Lung (tissue), 12 donors: ENCODE results near the gene VPS4B. TPM values are rescaled to one million over a fixed set of nuclear protein-coding genes. Genes with fewer than 3 reads are reported as not detected.

ENCODE experiments used
- ATAC-seq: fragments of 200-7000 bp; cut with Tn5 transposase; one replicate; pipeline ENCODE4 v1.9.1; 2020; ENCODE audit warnings: moderate number of reproducible peaks; ENCODE audit not compliant: insufficient read depth, low FRiP score
- DNase-seq, 3 donors: peaks; one replicate each; pipeline ENCODE4 v3.0.0-alpha.2; 2013 to 2017
- H3K27ac ChIP-seq, 2 donors: one replicate each; pipeline ENCODE4 v1.5.1; 2013; ENCODE audit warnings: mild to moderate bottlenecking in 2 of 2, moderate library complexity in 2 of 2, control low read depth in 1 of 2, inconsistent platforms in 1 of 2, low read depth in 1 of 2, low read length in 1 of 2
- H3K27me3 ChIP-seq, 3 donors: one replicate each; pipeline ENCODE4 v1.5.1; 2013; ENCODE audit warnings: low read length in 2 of 3; ENCODE audit not compliant: control insufficient read depth in 3 of 3, insufficient read depth in 3 of 3
- H3K36me3 ChIP-seq, 4 donors: one replicate each; pipeline ENCODE4 v1.5.1; 2013; ENCODE audit warnings: low read length in 4 of 4, mild to moderate bottlenecking in 1 of 4, moderate library complexity in 1 of 4; ENCODE audit not compliant: control insufficient read depth in 4 of 4, insufficient read depth in 4 of 4
- H3K4me1 ChIP-seq, 5 donors: one replicate each; pipeline ENCODE4 v1.5.1; 2013; ENCODE audit warnings: low read length in 5 of 5, mild to moderate bottlenecking in 2 of 5, moderate library complexity in 1 of 5; ENCODE audit not compliant: control insufficient read depth in 5 of 5, insufficient read depth in 5 of 5
- H3K4me3 ChIP-seq: one replicate; pipeline ENCODE4 v1.5.1; 2013; ENCODE audit warnings: mild to moderate bottlenecking, control low read depth, moderate library complexity
- H3K9ac ChIP-seq, 2 donors: one replicate each; pipeline ENCODE4 v1.5.1; 2013; ENCODE audit warnings: low read length in 2 of 2, control low read depth in 1 of 2; ENCODE audit not compliant: insufficient read depth in 1 of 2
- H3K9me3 ChIP-seq, 4 donors: one replicate each; pipeline ENCODE4 v1.5.1; 2013; ENCODE audit warnings: low read length in 3 of 4, mild to moderate bottlenecking in 1 of 4, moderate library complexity in 1 of 4; ENCODE audit not compliant: control insufficient read depth in 4 of 4, insufficient read depth in 3 of 4
- CTCF ChIP-seq: IDR thresholded peaks from 2 replicates; pipeline ENCODE4 v1.5.1; 2012; ENCODE audit warnings: mild to moderate bottlenecking; ENCODE audit errors: control extremely low read depth, extremely low read depth
- WGBS, 2 donors: extraction: QIAGEN DNeasy Blood & Tissue Kit; methylation state at CpG; one replicate each; pipeline ENCODE4 v1.1.7; 2013; 5-methylcytosine and 5-hydroxymethylcytosine counted together
- polyA plus RNA-seq, 2 donors: library from polyadenylated mRNA; stranded (reverse); fragments of 200-250 nt; gene quantifications; one replicate each; pipeline ENCODE4 v1.2.1, GENCODE V29; 2013
- total RNA-seq, 2 donors: library from RNA; depleted of rRNA in 1 of 2; stranded (reverse); fragments of >200 nt in 1 of 2; gene quantifications; one replicate each; pipeline ENCODE4 v1.2.1, GENCODE V29; 2014 to 2021
- donor health status: control.
- donor health status: control.
- donor health status: Bipolar disorder and iron deficiency.
- donor health status: healthy.
- donor health status: DM: yes; HTN: yes; CAD: no.

Gene VPS4B
- total and polyA plus RNA-seq, 4 donors: 11.7 to 56.1 (median 40.8) TPM

- Histone ChIP-seq H3K9me3 (peaks cover 0 to 1% (median 0%) of the 10 kb centered on the region in 4 donors), H3K27me3 (no peaks in the 10 kb centered on the region), H3K4me1 (peaks cover 0 to 8% (median 0%) of the 10 kb centered on the region in 5 donors), H3K9ac (no peak overlapping the region), H3K4me3 (no peak overlapping the region), H3K27ac (no peak overlapping the region), H3K36me3 (peaks cover 21 to 36% (median 25%) of the 10 kb centered on the region in 4 donors)
- 90 to 96% methylated on average over 5 of the region's 5 CpGs for WGBS, 2 donors
- DNase-seq (no peak), ATAC-seq (no peak)
- no peak for TF ChIP-seq CTCF
These were observed 78.0 kb downstream of the VPS4B start for GRCh38 chr18:63344263-63344662.

- peaks cover 0 to 1% (median 0%) of the 10 kb centered on the region in 4 donors for H3K9me3 ChIP-seq
- H3K9ac ChIP-seq: no peak overlapping the region
- peak; percentile 2 for TF ChIP-seq CTCF
- peaks cover 25 to 35% (median 27%) of the 10 kb centered on the region in 4 donors for H3K36me3 ChIP-seq
- no peak overlapping the region for H3K27ac ChIP-seq
- peak; percentile 44 to 50 (median 49) for DNase-seq
- ATAC-seq: no peak
- H3K27me3 ChIP-seq: no peaks in the 10 kb centered on the region
- peaks cover 0 to 8% (median 0%) of the 10 kb centered on the region in 5 donors for H3K4me1 ChIP-seq
- WGBS, 2 donors: 46 to 56% methylated on average over 5 of the region's 5 CpGs
- no peak overlapping the region for H3K4me3 ChIP-seq
These were observed 80.1 kb downstream of the VPS4B start for GRCh38 chr18:63342206-63342605.

- no peaks in the 10 kb centered on the region for H3K27me3 ChIP-seq
- ATAC-seq (no peak), DNase-seq (peak; percentile 30 to 54 (median 46))
- H3K4me3 ChIP-seq: no peak overlapping the region
- peak; percentile 8 for TF ChIP-seq CTCF
- no peaks in the 10 kb centered on the region for H3K9me3 ChIP-seq
- no peak overlapping the region for H3K27ac ChIP-seq
- peaks cover 25 to 33% (median 29%) of the 10 kb centered on the region in 4 donors for H3K36me3 ChIP-seq
- WGBS, 2 donors: 35% methylated on average over 4 of the region's 4 CpGs
- no peaks in the 10 kb centered on the region for H3K4me1 ChIP-seq
- H3K9ac ChIP-seq: no peak overlapping the region
These were observed 82.3 kb downstream of the VPS4B start for GRCh38 chr18:63339920-63340484.

Other genes with a start within 250 kb of the VPS4B start
- gene BCL2, start 102.7 kb downstream of the VPS4B start, total RNA-seq: 10 to 100 TPM in 1 of 2 donors, 1 to 10 TPM in 1; 8.6 to 30.9 TPM
- gene BCL2, start 102.7 kb downstream of the VPS4B start, polyA plus RNA-seq: 1 to 10 TPM; 1.5 to 2.0 TPM
- gene KDSR, start 55.3 kb downstream of the VPS4B start, total RNA-seq: 10 to 100 TPM; 52.3 to 62.1 TPM
- gene KDSR, start 55.3 kb downstream of the VPS4B start, polyA plus RNA-seq: 10 to 100 TPM; 22.3 to 32.7 TPM
- gene SERPINB5, start 54.5 kb upstream of the VPS4B start, total RNA-seq: under 1 TPM; 0.37 to 0.92 TPM
- under 1 TPM; 0.45 to 0.77 TPM for gene SERPINB5, start 54.5 kb upstream of the VPS4B start, polyA plus RNA-seq
- not detected for gene SERPINB12, start 119.9 kb upstream of the VPS4B start, total RNA-seq
- not detected for gene SERPINB12, start 119.9 kb upstream of the VPS4B start, polyA plus RNA-seq
- gene SERPINB13, start 164.9 kb upstream of the VPS4B start, total RNA-seq: under 1 TPM in 1 of 2 donors, not detected in 1; 0.20 TPM
- gene SERPINB13, start 164.9 kb upstream of the VPS4B start, polyA plus RNA-seq: 1 to 10 TPM in 1 of 2 donors, under 1 TPM in 1; 0.20 to 1.4 TPM
- under 1 TPM in 1 of 2 donors, not detected in 1; 0.34 TPM for gene SERPINB4, start 221.8 kb upstream of the VPS4B start, total RNA-seq
- gene SERPINB4, start 221.8 kb upstream of the VPS4B start, polyA plus RNA-seq: 10 to 100 TPM in 1 of 2 donors, 1 to 10 TPM in 1; 1.0 to 17.4 TPM
- under 1 TPM in 1 of 2 donors, not detected in 1; 0.43 TPM for gene SERPINB3, start 239.4 kb upstream of the VPS4B start, total RNA-seq
- gene SERPINB3, start 239.4 kb upstream of the VPS4B start, polyA plus RNA-seq: 10 to 100 TPM; 15.3 to 29.0 TPM